Measurements from ENCODE around the gene AMOTL2.

GRCh38 chr3:134323966-134324962 is 50.0 kb downstream of the AMOTL2 start:
- TF ChIP-seq CTCF (IDR thresholded peaks at IDR 0.05) (no peak), POLR2A (IDR thresholded peaks at IDR 0.05) (no peak)

All from esophagus squamous epithelium (tissue), 4 donors.